ENCODE measurements around the gene GAS2L3. TPM values are rescaled to one million over a fixed set of nuclear protein-coding genes. Genes with fewer than 3 reads are reported as not detected.

The GAS2L3 gene
- total and polyA plus RNA-seq, 2 of the 13 experiments (the other 11 are each of a cell fraction or from before 2014, with no cell fraction given) = 7.0 to 20.8 TPM

DNA sequence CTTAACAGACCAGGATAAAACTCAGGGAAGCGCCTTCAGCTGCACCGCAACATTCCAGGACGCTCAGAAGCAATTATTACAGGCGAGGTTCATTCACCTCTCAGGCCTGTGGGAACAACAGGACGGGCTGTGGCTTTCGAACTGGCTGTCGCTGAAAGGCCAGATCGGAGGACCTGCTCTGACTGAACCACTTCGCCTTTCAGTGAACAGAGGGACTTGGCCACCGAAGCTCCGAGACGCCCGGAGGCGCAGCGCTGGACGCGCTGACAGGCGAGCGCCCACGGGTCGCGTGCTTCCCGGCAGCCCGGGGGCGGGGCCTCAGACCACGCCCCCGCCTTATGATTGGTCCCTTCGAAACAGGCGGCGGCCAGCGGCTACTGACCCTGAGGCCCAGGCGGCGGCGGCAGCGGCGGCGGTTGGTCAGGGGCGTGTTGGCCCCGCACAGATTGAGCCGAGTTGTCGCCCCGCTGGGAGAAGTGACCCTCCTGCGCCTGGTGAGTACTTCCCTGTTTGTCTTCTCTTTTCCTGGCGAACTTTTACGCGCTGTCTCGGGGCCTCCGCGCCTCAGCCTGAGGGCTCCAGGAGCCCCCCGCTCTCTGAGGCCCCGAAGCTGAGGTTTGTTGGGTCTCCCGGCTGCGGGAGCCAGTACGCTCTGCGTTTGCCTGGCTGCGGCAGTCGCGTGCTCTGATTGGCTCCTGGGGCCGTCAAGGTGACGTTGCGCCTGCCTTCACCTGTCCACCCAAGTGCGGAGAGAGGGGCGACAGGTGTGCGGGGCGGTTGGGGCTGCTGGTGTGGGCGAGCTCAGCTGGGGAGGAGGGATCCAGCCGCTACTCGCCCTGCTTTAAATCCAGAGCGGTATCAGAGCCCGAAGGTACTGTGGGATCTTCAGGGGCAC lies at the start of gene GAS2L3 (continued):
- TF ChIP-seq ZNF335 (CRISPR knock-in tag; IDR thresholded peaks at IDR 0.05) = peak; percentile 57; the same call in 1 of the 2 replicates
- no peak for TF ChIP-seq SRSF9 (IDR thresholded peaks at IDR 0.05; ENCODE audit: borderline replicate concordance, insufficient read depth, low read depth, low read length, poor library complexity, severe bottlenecking)
- no peak for TF ChIP-seq HHEX (CRISPR knock-in tag; IDR thresholded peaks at IDR 0.05)
- TF ChIP-seq SAP130 (CRISPR knock-in tag; IDR thresholded peaks at IDR 0.05; ENCODE audit: low read depth) = peak; percentile 95
- 0 out of 2 replicates have a peak, but pooled peaks have one; percentile 53 for TF ChIP-seq ZNF225 (CRISPR knock-in tag; IDR thresholded peaks at IDR 0.05)
- 0 out of 2 replicates have a peak, but pooled peaks have one; percentile 47 for TF ChIP-seq DNMT1 (CRISPR knock-in tag; IDR thresholded peaks at IDR 0.05)
- TF ChIP-seq YY1 (IDR thresholded peaks at IDR 0.05; ENCODE audit: insufficient read depth, insufficient replicate concordance, low read depth, low read length) = peak; percentile 50
- peak; percentile 96 for TF ChIP-seq ZMYM4 (CRISPR knock-in tag; IDR thresholded peaks at IDR 0.05)
- peak; percentile 36; the same call in 1 of the 2 replicates for TF ChIP-seq ZSCAN22 (CRISPR knock-in tag; IDR thresholded peaks at IDR 0.05)
- TF ChIP-seq GATAD1 (CRISPR knock-in tag; IDR thresholded peaks at IDR 0.05) = 0 out of 2 replicates have a peak, but pooled peaks have one; percentile 35
- peak; percentile 80; the same call in 1 of the 2 replicates for TF ChIP-seq BORCS8-MEF2B (CRISPR knock-in tag; IDR thresholded peaks at IDR 0.05)
- peak; percentile 68; the same call in 1 of the 2 replicates for TF ChIP-seq ZSCAN25 (CRISPR knock-in tag; IDR thresholded peaks at IDR 0.05)
- TF ChIP-seq FOXA3 (CRISPR knock-in tag; IDR thresholded peaks at IDR 0.05) = peak; percentile 26; the same call in 1 of the 2 replicates
- TF ChIP-seq ZNF772 (CRISPR knock-in tag; IDR thresholded peaks at IDR 0.05) = 0 out of 2 replicates have a peak, but pooled peaks have one; percentile 80
- no peak for TF ChIP-seq ZMAT5 (CRISPR knock-in tag; IDR thresholded peaks at IDR 0.05; ENCODE audit: borderline replicate concordance, low read depth)
- TF ChIP-seq ZNF558 (CRISPR knock-in tag; IDR thresholded peaks at IDR 0.05; ENCODE audit: borderline replicate concordance) = peak; percentile 93; the same call in 1 of the 2 replicates
- TF ChIP-seq KDM2A (CRISPR knock-in tag; IDR thresholded peaks at IDR 0.05; ENCODE audit: borderline replicate concordance, low read depth) = peak; percentile 63; the same call in 1 of the 2 replicates
- TF ChIP-seq CREB1 (IDR thresholded peaks at IDR 0.05) = peak; percentile 38; the same call in 1 of the 2 replicates
- TF ChIP-seq CREB1 (CRISPR knock-in tag; IDR thresholded peaks at IDR 0.05) = peak; percentile 62; the same call in 1 of the 2 replicates
- TF ChIP-seq PHF21A (CRISPR knock-in tag; IDR thresholded peaks at IDR 0.05) = peak; percentile 80; the same call in 1 of the 2 replicates
- peak; percentile 77; the same call in 1 of the 2 replicates for TF ChIP-seq RFXAP (CRISPR knock-in tag; IDR thresholded peaks at IDR 0.05; ENCODE audit: borderline replicate concordance)
- TF ChIP-seq NFYC (CRISPR knock-in tag; IDR thresholded peaks at IDR 0.05) = peak; percentile 84
- TF ChIP-seq, protein P1, sequence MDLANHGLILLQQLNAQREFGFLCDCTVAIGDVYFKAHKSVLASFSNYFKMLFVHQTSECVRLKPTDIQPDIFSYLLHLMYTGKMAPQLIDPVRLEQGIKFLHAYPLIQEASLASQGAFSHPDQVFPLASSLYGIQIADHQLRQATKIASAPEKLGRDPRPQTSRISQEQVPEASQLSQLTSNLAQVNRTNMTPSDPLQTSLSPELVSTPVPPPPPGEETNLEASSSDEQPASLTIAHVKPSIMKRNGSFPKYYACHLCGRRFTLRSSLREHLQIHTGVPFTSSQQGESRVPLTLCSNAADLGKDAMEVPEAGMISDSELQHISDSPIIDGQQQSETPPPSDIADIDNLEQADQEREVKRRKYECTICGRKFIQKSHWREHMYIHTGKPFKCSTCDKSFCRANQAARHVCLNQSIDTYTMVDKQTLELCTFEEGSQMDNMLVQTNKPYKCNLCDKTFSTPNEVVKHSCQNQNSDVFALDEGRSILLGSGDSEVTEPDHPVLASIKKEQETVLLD (CRISPR knock-in tag; IDR thresholded peaks at IDR 0.05; ENCODE audit: low read depth) = no peak
- peak; percentile 91 for TF ChIP-seq SNAPC2 (CRISPR knock-in tag; IDR thresholded peaks at IDR 0.05)
- peak; percentile 92 for TF ChIP-seq FOXC1 (CRISPR knock-in tag; IDR thresholded peaks at IDR 0.05; ENCODE audit: borderline replicate concordance)
- peak; percentile 93 for TF ChIP-seq ARNT2 (CRISPR knock-in tag; IDR thresholded peaks at IDR 0.05; ENCODE audit: low read depth)
- TF ChIP-seq ZEB1 (IDR thresholded peaks at IDR 0.05; ENCODE audit: insufficient replicate concordance, low read depth) = peak; percentile 95
- TF ChIP-seq POGZ (CRISPR knock-in tag; IDR thresholded peaks at IDR 0.05) = peak; percentile 81
